GM18511 (cell line): ENCODE results near the gene MOBP.

Experiments used
- ATAC-seq: cut with Tn5 transposase; IDR thresholded peaks from one replicate; pipeline ENCODE4 v1.9.1; 2021; ENCODE audit warnings: mild to moderate bottlenecking, moderate library complexity; ENCODE audit not compliant: unreplicated experiment

MOBP gene

DNA sequence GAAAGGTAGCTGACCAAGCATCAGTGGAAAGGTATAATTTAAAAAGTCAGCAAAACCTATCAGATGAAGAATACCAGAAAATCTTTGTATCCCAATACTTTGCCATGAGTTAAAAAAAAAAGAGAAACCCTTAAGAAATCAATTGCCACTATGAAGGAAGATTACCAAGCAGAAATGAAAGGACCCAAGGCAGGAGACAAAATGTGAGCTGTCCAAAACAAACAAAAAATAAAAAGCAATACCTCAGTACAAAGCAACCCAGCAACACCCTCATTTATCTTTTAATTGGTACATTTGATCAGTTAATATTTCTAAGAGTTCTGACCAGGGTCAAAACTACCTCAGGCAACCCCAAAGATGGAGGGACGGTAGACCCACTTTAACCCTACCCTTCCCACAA, 65.3 kb downstream of the MOBP start:
- no peak for ATAC-seq

GRCh38 chr3:39533226-39533625, 65.7 kb downstream of the MOBP start:
- no peak for ATAC-seq

DNA sequence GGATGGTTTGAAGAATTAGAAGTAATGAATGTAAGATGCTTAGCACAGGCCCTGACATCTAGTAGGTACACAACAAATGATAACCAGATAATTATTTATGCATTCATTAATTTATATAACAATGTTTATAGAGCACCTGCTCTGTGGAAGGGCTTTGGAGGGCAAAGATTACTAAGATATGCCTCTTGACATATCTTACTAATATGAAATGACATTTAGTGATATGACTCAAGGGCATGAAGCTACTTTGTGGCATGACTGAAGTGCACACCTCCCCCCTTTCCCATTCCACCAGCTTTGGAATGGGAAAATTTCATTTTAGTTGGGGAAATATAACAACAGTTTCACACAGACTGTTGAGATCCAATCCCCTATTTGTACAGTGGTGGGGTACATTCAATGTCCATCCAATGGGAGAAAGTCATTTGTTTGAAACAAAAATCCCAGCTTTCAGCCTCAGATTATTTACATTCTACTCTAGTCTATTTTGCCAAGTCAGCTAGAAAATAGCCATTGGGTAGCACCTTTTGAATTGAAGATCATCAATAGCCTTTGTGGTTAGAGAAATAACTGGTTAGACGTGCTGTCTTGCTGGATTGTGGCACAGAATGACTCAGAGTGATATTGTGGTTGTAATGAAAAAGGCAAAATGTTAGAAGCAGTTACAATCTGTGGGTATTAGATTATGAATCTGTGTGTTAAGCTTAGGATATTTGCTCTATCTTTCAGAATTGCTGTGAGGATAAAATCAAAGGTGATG, 72.9 kb downstream of the MOBP start:
- peak; percentile 75 for ATAC-seq

- ATAC-seq: no peak
Measured at GRCh38 chr3:39541442-39541841, 74.0 kb downstream of the MOBP start.

- no peak for ATAC-seq
Measured at GRCh38 chr3:39541917-39542329, 74.4 kb downstream of the MOBP start.

- ATAC-seq: no peak
Measured at GRCh38 chr3:39542588-39542988, 75.1 kb downstream of the MOBP start.

DNA sequence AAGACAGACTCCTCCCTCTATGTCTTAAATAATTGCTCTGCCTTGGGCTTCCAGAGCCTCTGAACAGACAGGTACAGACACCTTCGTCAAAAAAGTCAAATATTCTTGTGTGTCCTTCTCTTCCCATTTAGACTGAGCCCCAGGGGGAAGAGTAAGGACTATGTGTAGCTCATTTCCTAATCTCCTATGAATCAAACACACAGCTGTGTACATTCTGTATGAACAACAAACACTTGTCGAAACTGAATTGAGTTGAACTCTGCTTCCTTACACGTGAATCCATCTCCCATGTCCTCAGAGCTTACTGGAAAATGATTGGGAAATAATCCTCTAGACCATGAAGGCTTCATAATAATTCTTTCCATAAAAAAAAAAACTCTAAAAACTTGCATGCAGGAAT, 80.8 kb downstream of the MOBP start:
- ATAC-seq: no peak

- no peak for ATAC-seq
Measured at GRCh38 chr3:39550354-39551051, 83.0 kb downstream of the MOBP start.
